ENCODE results near the gene ITGA11.
"Not testable (repeated sequence)": the region's sequence is repeated elsewhere in the genome, so short reads cannot be mapped to it uniquely, and the experiment has no call there.

Gene ITGA11

GRCh38 chr15:68425428-68426060, 6.4 kb downstream of the ITGA11 start:
- Mint-ChIP-seq H3K4me3 (no peak overlapping the region), H3K9me3 (no peaks in the 10 kb centered on the region), H3K27ac (no peak overlapping the region), H3K27me3 (peaks cover 28 to 37% of the 10 kb centered on the region in 2 donors), H3K4me1 (peaks cover 7 to 8% of the 10 kb centered on the region in 2 donors), H3K36me3 (no peaks in the 10 kb centered on the region)
- ATAC-seq (replicated peaks) (no peak), DNase-seq (no peak)

GRCh38 chr15:68424754-68425390, 7.1 kb downstream of the ITGA11 start:
- DNase-seq (no peak), ATAC-seq (replicated peaks) (no peak)
- no peak overlapping the region for H3K4me3 Mint-ChIP-seq
- H3K27ac Mint-ChIP-seq, result no peak overlapping the region
- no peaks in the 10 kb centered on the region for H3K36me3 Mint-ChIP-seq
- peaks cover 8 to 9% of the 10 kb centered on the region in 2 donors for H3K4me1 Mint-ChIP-seq
- peaks cover 25 to 30% of the 10 kb centered on the region in 2 donors for H3K27me3 Mint-ChIP-seq
- H3K9me3 Mint-ChIP-seq, result no peaks in the 10 kb centered on the region

GRCh38 chr15:68423359-68424296, 8.3 kb downstream of the ITGA11 start:
- no peak for DNase-seq

GRCh38 chr15:68422403-68423145, 9.4 kb downstream of the ITGA11 start:
- H3K9me3 Mint-ChIP-seq; H3K27ac Mint-ChIP-seq; DNase-seq; ATAC-seq (replicated peaks); H3K4me3 Mint-ChIP-seq; H3K4me1 Mint-ChIP-seq; H3K36me3 Mint-ChIP-seq: not testable (repeated sequence)
- peaks cover 8 to 10% of the 10 kb centered on the region in 2 donors for H3K27me3 Mint-ChIP-seq

More at GRCh38 chr15:68423359-68424296, 8.3 kb downstream of the ITGA11 start:
- H3K27me3 Mint-ChIP-seq, result peaks cover 13 to 19% of the 10 kb centered on the region in 2 donors
- H3K27ac Mint-ChIP-seq, result no peak overlapping the region
- H3K4me3 Mint-ChIP-seq, result no peak overlapping the region
- H3K9me3 Mint-ChIP-seq, result no peaks in the 10 kb centered on the region
- peaks cover 8 to 9% of the 10 kb centered on the region in 2 donors for H3K4me1 Mint-ChIP-seq
- H3K36me3 Mint-ChIP-seq, result no peaks in the 10 kb centered on the region
- no peak for ATAC-seq (replicated peaks)

GRCh38 chr15:68421798-68422402, 10.1 kb downstream of the ITGA11 start:
- H3K27me3 Mint-ChIP-seq, result peaks cover 6 to 8% of the 10 kb centered on the region in 2 donors
- no peak overlapping the region for H3K27ac Mint-ChIP-seq
- no peak overlapping the region for H3K4me3 Mint-ChIP-seq
- ATAC-seq (replicated peaks) (no peak), DNase-seq (no peak)
- no peaks in the 10 kb centered on the region for H3K36me3 Mint-ChIP-seq
- H3K4me1 Mint-ChIP-seq, result peaks cover under 1 to 2% of the 10 kb centered on the region in 2 donors
- H3K9me3 Mint-ChIP-seq, result no peaks in the 10 kb centered on the region

- no peak overlapping the region for H3K4me3 Mint-ChIP-seq
- no peak for DNase-seq
- H3K27me3 Mint-ChIP-seq, result peaks cover 6 to 8% of the 10 kb centered on the region in 2 donors
- H3K27ac Mint-ChIP-seq, result no peak overlapping the region
- no peaks in the 10 kb centered on the region for H3K9me3 Mint-ChIP-seq
- peaks cover 0 to 1% of the 10 kb centered on the region in 2 donors for H3K4me1 Mint-ChIP-seq
- ATAC-seq (replicated peaks), result no peak
- H3K36me3 Mint-ChIP-seq, result no peaks in the 10 kb centered on the region
Measured at GRCh38 chr15:68421115-68421551, 10.8 kb downstream of the ITGA11 start.

- H3K27me3 Mint-ChIP-seq, result peaks cover 6 to 8% of the 10 kb centered on the region in 2 donors
- H3K9me3 Mint-ChIP-seq, result no peaks in the 10 kb centered on the region
- DNase-seq (no peak), ATAC-seq (replicated peaks) (no peak)
- no peak overlapping the region for H3K4me3 Mint-ChIP-seq
- no peak overlapping the region for H3K27ac Mint-ChIP-seq
- H3K36me3 Mint-ChIP-seq, result no peaks in the 10 kb centered on the region
- peaks cover 0 to 1% of the 10 kb centered on the region in 2 donors for H3K4me1 Mint-ChIP-seq
Measured at GRCh38 chr15:68420186-68420684, 11.7 kb downstream of the ITGA11 start.

DNA sequence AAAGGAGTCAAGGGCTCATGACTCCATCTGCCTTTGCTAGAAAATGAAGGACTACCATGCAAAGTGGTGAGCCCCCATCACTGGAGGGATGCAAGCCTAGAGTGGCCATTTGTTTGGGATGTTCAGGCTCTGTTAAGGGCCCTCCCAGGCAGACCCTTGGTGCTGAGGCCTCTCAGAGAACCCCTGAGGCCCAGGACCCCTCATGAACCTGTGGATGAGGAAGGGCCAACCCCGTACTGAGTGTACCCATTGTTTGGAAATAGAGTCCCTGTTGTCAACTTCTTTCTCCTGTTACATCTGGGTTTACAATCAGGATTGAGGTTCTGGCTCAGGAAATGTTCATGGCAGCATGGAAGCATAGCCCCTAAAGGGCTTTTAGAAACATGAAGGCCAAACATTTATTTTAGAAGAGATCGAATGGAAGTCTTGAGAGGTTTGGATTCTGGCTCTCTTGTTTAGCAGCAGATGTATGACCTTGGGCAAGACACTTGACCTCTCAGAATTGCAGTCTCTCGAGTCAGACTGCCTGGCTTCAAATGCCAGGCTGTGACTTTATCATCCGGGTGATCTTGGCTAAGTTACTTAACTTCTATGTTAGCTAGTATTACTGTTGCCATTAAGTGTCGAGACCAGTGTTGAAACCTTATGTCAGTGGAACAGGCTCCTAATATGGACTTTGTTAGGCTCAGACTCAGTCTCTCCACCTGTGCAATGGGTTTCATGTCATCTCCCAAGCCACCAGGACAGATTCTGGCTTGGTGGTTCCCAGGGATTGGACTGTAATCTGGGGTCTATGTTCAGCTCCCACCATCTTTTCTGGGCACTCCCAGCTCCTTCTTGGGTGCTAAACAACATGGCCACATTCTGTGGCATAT, 12.4 kb downstream of the ITGA11 start:
- no peaks in the 10 kb centered on the region for H3K36me3 Mint-ChIP-seq
- peaks cover 0 to 1% of the 10 kb centered on the region in 2 donors for H3K4me1 Mint-ChIP-seq
- peaks cover 6 to 8% of the 10 kb centered on the region in 2 donors for H3K27me3 Mint-ChIP-seq
- H3K27ac Mint-ChIP-seq, result no peak overlapping the region
- no peaks in the 10 kb centered on the region for H3K9me3 Mint-ChIP-seq
- no peak overlapping the region for H3K4me3 Mint-ChIP-seq
- DNase-seq (no peak), ATAC-seq (replicated peaks) (no peak)

DNA sequence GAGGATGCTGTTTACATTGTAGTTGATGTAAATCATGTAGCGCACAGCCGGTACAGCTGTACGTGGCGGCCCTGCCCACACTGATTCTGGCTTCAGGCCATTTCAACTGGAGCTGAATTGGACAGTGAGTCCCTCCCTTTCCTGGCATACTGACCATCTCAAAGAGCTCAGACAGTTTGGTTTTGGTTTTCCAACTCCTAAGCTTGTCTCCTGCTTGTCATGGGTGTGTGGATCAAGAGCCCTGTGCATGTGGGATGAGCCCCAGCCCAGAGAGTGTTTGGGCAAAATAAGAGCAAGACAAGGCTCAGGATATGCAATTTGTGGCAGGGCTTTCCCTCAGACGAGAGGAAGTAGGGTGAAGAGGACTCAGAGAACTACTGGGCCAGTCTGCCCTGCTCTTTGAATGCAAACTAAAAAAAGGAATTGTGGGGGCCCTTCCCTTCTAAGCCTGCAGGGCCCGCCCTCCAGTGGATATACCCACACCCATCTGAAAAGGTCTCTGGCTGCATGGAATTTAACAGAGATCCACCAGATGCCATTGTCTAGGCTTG, 13.3 kb downstream of the ITGA11 start:
- ATAC-seq (replicated peaks), result no peak
- Mint-ChIP-seq H3K9me3 (no peaks in the 10 kb centered on the region), H3K27ac (no peak overlapping the region), H3K27me3 (peaks cover under 1 to 8% of the 10 kb centered on the region in 2 donors), H3K4me1 (peaks cover 0 to 1% of the 10 kb centered on the region in 2 donors), H3K36me3 (no peaks in the 10 kb centered on the region), H3K4me3 (no peak overlapping the region)
- DNase-seq, result no peak

DNA sequence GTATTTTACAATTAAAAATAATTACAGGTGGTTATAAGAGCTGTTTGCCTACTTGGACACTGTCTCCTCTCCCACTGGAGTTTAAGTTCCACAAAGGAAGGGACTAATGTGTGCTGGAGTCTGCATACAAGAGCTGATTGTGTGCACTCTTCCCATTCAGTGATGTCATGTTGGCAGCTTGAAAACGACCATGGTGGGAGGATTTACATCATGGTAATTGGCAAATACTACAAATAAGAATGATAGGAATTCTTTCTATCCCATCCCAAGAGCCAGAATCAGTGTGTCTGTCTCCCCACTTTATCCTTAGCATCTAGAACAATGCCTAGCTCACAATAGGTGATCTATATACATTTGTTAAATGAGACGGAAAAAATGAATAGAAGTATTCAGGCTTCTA, 14.1 kb downstream of the ITGA11 start:
- no peaks in the 10 kb centered on the region for H3K36me3 Mint-ChIP-seq
- peaks cover 0 to 8% of the 10 kb centered on the region in 2 donors for H3K27me3 Mint-ChIP-seq
- no peaks in the 10 kb centered on the region for H3K9me3 Mint-ChIP-seq

GRCh38 chr15:68417051-68417450, 14.9 kb downstream of the ITGA11 start:
- Mint-ChIP-seq H3K4me1 (peaks cover 0 to 1% of the 10 kb centered on the region in 2 donors), H3K4me3 (no peak overlapping the region), H3K27me3 (peaks cover 0 to 8% of the 10 kb centered on the region in 2 donors), H3K9me3 (no peaks in the 10 kb centered on the region), H3K27ac (no peak overlapping the region), H3K36me3 (no peaks in the 10 kb centered on the region)
- ATAC-seq (replicated peaks) (no peak), DNase-seq (no peak)

More for the DNA sequence above, 14.1 kb downstream of the ITGA11 start:
- H3K4me3 Mint-ChIP-seq, result no peak overlapping the region
- ATAC-seq (replicated peaks), result no peak
- peaks cover 0 to 1% of the 10 kb centered on the region in 2 donors for H3K4me1 Mint-ChIP-seq
- no peak for DNase-seq
- H3K27ac Mint-ChIP-seq, result no peak overlapping the region

DNA sequence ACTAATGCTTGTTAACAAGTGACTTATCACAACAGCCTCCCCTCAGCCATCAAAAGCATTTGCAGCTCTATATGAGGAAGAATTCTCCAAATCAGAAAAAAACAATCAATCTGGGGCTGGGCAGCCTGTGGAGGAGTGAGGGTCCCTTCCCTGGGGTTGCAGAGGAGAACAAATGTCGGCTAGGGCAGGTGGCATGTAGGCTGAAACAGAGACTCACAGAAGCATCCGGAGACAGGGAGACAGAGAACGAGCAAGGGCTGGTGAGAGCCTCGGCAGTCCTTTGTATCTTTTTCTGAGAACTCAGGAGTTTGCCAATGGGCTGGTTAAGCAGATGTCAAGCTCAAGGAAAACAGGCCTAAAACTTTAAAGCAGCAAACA, 15.8 kb downstream of the ITGA11 start:
- peaks cover 0 to 1% of the 10 kb centered on the region in 2 donors for H3K4me1 Mint-ChIP-seq
- peaks cover 0 to 8% of the 10 kb centered on the region in 2 donors for H3K27me3 Mint-ChIP-seq
- no peak overlapping the region for H3K4me3 Mint-ChIP-seq
- DNase-seq (no peak), ATAC-seq (replicated peaks) (no peak)
- H3K36me3 Mint-ChIP-seq, result no peaks in the 10 kb centered on the region
- no peaks in the 10 kb centered on the region for H3K9me3 Mint-ChIP-seq
- H3K27ac Mint-ChIP-seq, result peak overlapping the region; percentile 16
